ENCODE data around the gene PRDM16. TPM values are rescaled to one million over a fixed set of nuclear protein-coding genes. Genes with fewer than 3 reads are reported as not detected.

PRDM16 gene
- polyA plus RNA-seq, 1 donor from 2014 or later = 0.21 TPM

GRCh38 chr1:3321559-3322449 lies 252.8 kb downstream of the PRDM16 start:
- no peak overlapping the region for H3K27ac ChIP-seq (ENCODE audit: low read length)
- no peaks in the 10 kb centered on the region for H3K36me3 ChIP-seq (ENCODE audit: insufficient read depth, low read length)
- no peaks in the 10 kb centered on the region for H3K9me2 ChIP-seq (ENCODE audit: insufficient read depth, low read length)
- H3F3A ChIP-seq (ENCODE audit: insufficient read depth, low read length, poor library complexity, severe bottlenecking) = no peaks in the 10 kb centered on the region
- no peaks in the 10 kb centered on the region for H3K79me2 ChIP-seq (replicated peaks; ENCODE audit: insufficient read depth, low read length)
- no peak overlapping the region for H3K4me3 ChIP-seq (ENCODE audit: low read length)
- H4K20me1 ChIP-seq (ENCODE audit: insufficient read depth) = no peaks in the 10 kb centered on the region
- H2AFZ ChIP-seq (ENCODE audit: low read depth, low read length) = no peak overlapping the region
- H3K9ac ChIP-seq (ENCODE audit: low read length) = no peak overlapping the region
- no peak overlapping the region for H3K4me2 ChIP-seq (ENCODE audit: low read length)
- H3K27me3 ChIP-seq (ENCODE audit: insufficient read depth, low read depth, low read length) = no peaks in the 10 kb centered on the region
- TF ChIP-seq EZH2 (IDR thresholded peaks at IDR 0.05; ENCODE audit: borderline replicate concordance, insufficient read depth, low read length, poor library complexity, severe bottlenecking) (no peak), TAF1 (IDR thresholded peaks at IDR 0.05; ENCODE audit: low read depth) (no peak)
- H3K9me3 ChIP-seq (ENCODE audit: low read length) = no peaks in the 10 kb centered on the region

GRCh38 chr1:3322450-3323020 lies 253.5 kb downstream of the PRDM16 start:
- no peak overlapping the region for H3K4me3 ChIP-seq (ENCODE audit: low read length)
- H3K27me3 ChIP-seq (ENCODE audit: insufficient read depth, low read depth, low read length) = no peaks in the 10 kb centered on the region
- TF ChIP-seq TAF1 (IDR thresholded peaks at IDR 0.05; ENCODE audit: low read depth) (no peak), EZH2 (IDR thresholded peaks at IDR 0.05; ENCODE audit: borderline replicate concordance, insufficient read depth, low read length, poor library complexity, severe bottlenecking) (no peak), POLR2AphosphoS5 (IDR thresholded peaks at IDR 0.05) (no peak), RAD21 (conservative IDR thresholded peaks at IDR 0.05) (no peak), REST (IDR thresholded peaks at IDR 0.05; ENCODE audit: borderline replicate concordance) (no peak), CTCF (IDR thresholded peaks at IDR 0.05; ENCODE audit: poor library complexity, severe bottlenecking) (no peak), EP300 (conservative IDR thresholded peaks at IDR 0.05; ENCODE audit: poor library complexity, severe bottlenecking) (no peak), MXI1 (conservative IDR thresholded peaks at IDR 0.05; ENCODE audit: poor library complexity, severe bottlenecking) (no peak), SMC3 (conservative IDR thresholded peaks at IDR 0.05; ENCODE audit: poor library complexity) (no peak)
- H3K9me2 ChIP-seq (ENCODE audit: insufficient read depth, low read length) = no peaks in the 10 kb centered on the region
- no peaks in the 10 kb centered on the region for H3F3A ChIP-seq (ENCODE audit: insufficient read depth, low read length, poor library complexity, severe bottlenecking)
- H2AFZ ChIP-seq (ENCODE audit: low read depth, low read length) = no peak overlapping the region
- no peaks in the 10 kb centered on the region for H4K20me1 ChIP-seq (ENCODE audit: insufficient read depth)
- H3K27ac ChIP-seq (ENCODE audit: low read length) = peak overlapping the region; percentile 36
- H3K36me3 ChIP-seq (ENCODE audit: insufficient read depth, low read length) = no peaks in the 10 kb centered on the region
- no peak overlapping the region for H3K4me2 ChIP-seq (ENCODE audit: low read length)
- no peak overlapping the region for H3K9ac ChIP-seq (ENCODE audit: low read length)
- H3K9me3 ChIP-seq (ENCODE audit: low read length) = no peaks in the 10 kb centered on the region
- H3K79me2 ChIP-seq (replicated peaks; ENCODE audit: insufficient read depth, low read length) = no peaks in the 10 kb centered on the region

Measured in neural cell (in vitro differentiated cells).